GM18858 (cell line): ENCODE data around the gene CRYGB.
"Not testable (repeated sequence)": the region's sequence is repeated elsewhere in the genome, so short reads cannot be mapped to it uniquely, and the experiment has no call there.

ENCODE experiments used
- ATAC-seq: cut with Tn5 transposase; IDR thresholded peaks from one replicate; pipeline ENCODE4 v1.9.1; 2021; ENCODE audit not compliant: unreplicated experiment

The CRYGB gene

DNA sequence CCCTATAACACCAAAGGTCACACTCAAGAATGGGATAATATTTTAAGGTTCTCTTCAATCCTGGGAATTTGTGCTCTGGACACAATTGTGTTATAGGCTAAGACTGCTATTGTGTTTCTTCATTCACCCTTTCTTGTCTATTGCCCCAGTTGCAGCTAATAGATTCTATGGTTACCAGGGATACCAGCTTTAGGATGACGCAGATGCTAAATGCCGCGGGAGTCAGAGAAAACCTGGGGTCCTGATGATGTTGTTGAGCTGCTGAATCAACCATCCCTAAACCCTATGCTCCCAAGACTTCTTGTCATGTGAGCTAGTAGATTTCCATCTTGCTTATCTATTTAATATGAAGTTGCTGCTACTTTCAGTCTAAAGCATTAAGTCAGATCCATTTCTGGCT, 27.0 kb downstream of the CRYGB start:
- no peak for ATAC-seq

DNA sequence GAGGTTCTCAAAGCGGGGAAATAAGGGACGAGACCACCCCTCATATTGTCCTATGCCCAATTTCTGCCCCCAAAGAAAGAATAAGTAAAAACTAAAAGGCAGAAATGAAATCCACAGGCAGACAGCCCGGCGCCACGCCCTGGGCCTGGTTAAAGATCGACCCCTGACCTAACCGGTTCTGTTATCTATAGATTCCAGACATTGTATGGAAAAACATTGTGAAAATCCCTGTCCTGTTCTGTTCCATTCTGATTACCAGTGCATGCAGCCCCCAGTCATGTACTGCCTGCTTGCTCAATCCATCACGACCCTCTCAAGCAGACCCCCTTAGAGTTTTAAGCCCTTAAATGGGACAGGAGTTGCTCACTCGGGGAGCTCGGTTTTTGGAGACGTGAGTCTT, 28.6 kb downstream of the CRYGB start:
- ATAC-seq, result not testable (repeated sequence)

DNA sequence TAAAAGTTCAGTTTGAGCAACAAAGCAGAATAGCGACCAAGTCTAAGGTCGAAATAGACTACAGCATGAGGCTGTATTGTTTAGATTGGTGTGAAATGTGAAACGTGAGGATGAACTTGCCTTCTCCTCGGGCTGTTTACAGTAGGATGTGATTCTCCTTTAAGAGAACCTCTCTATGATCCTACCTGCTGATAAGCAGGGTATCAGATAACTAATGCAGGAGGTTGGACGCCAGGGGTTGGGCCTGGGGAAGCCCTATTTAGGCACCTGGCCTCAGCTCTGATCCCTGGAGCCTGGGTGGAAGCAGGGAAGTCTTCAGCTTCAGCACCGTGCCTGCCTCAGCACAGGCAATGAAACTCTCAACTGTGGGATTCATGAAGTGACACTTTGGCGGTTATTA, 33.0 kb downstream of the CRYGB start:
- no peak for ATAC-seq

DNA sequence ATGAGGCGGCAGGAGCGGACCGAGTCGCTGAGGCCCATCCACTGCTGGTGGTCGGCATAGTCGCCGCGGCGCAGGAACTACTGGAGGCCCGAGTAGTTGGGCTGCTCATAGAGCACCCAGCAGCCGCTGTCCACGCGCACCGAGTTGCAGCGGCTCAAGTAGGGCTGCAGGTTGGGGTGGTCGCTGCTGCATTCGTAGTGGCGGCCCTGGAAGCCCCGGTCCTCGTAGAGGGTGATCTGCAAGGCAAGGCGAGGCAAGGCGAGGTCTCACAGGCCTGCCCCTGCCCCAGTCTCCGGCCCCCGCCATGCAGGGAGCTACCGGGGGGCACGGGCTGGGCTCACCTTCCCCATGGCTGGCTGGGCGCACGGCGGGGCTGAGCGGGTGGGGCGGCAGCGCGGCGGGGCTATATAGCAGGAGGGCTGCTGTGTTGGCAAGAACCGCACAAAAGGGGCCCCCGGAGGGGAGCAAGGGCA, 33.6 kb downstream of the CRYGB start:
- ATAC-seq, result not testable (repeated sequence)

DNA sequence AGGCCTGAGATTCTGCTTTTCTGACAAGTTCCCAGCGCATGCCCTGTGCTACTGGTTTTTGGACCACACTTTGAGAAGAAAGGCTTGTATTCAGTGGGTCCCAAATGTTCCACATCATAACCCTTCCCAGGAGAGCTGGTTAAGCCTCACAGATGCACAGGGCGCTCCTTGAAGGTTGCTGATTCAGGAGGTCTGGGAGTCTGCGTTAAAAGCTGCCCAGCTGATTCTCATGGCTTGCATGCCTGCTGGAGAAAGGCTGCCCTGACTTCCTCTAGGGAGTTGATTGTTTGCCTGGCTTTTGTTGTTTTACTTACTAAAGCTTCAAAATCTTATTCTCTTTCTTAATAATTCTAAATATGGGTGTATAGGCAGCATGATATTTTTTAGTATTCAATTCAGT, 42.3 kb downstream of the CRYGB start:
- no peak for ATAC-seq

DNA sequence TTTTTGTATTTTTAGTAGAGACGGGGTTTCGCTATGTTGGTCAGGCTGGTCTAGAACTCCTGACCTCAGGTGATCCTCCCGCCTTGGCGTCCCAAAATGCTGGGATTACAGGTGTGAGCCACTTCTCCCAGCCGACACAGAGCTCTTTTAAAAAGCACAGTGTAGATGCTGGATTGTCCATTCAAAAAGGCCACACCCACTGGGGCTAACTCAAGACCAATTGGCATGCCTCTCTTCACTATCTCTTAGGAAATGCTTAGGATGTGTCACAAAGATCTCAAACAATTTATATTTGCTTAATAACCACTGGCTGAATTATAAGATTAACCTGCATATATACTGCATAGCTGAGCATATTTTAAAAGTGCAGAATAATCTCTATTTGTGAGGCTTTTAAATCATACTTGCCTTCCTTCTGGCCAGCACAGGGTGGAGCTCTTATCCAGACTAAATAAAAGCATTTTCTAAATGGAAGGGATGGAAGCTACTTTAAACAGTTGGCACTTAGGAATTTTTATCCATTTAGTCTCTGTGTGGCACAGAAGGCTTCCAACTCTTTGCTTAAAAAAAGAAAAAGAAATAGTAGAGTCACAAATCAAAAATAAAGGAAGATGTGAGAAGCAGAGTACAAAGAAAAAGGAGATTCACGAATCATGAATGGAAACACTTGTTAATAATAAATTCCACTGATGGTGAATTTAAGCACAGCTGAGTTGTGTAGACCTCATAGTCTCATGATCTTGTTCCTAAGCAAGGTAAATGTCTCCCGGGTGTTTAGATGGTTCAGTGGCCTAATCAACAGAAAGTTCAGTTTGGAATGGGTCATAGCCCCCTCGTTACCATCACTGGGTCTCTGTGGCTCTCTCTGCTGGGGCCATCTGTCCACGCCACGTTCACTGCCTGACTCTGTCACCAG, 44.0 kb downstream of the CRYGB start:
- no peak for ATAC-seq

DNA sequence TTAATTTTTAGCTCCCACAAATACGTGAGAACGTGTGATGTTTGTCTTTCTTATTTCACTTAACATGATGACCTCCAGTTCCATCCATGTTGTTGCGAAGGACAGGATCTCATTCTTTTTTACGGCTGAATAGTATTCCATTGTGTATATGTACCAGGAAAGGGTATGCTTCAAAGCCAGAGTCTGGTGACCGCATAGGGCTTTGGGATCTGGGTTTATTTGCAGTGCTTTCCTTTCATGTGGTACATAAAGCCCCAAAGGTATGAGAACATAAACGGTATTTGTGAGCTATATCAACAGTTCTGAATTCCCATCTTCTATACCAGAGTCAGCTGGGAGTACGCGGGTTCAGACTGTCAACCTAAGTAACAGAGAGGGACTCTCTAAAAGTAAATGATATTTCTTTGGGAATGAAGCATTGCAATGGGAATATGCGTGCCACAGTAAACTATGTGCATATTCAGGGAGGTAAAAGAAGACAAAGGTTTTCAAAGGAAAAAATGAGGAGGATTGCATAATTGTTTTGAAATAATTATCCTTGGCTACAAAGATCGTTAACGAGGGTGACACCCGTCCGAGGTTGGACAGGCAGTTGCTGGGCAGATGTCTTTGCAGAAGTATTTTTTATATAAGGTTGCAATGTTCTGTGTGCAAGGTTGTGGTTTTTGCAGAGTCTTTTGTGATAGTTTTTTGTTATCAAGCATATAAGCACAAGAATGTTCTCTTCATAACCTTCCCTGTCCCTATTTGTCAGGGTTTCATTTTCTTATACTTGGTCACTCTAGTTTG, 46.1 kb downstream of the CRYGB start:
- no peak for ATAC-seq

DNA sequence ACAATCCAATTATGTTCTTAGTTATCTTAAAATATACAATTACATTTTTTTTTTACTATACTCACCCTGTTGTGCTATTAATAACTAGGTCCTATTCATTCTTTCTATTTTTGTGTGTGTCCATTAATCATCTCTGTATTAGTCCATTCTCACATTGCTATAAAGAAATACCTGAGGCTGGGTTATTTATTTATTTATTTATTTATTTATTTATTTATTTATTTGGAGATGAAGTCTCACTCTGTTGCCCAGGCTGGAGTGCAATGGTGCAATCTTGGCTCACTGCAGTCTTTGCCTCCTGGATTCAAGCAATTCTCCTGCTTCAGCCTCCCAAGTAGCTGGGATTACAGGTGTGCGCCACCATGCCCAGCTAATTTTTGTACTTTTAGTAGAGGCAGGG, 47.3 kb downstream of the CRYGB start:
- not testable (repeated sequence) for ATAC-seq

DNA sequence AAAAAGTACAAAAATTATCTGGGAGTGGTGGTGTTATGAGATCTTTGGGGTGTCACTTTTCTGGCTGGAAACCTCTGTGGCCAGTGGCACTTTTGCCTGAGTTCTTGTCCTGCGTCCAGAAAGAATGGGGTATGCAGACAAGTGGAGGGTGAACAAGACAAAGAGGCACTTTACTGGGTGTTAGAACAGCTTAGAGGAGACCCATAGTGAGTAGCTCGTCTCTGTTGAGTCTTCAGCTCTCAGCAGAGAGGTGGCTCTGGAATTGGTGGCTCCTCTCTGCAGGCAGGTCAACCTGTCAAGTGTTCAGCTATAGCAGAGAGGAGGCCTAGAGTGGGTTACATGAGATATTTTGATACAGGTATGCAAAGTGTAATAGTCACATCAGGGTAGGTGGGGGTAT, 47.7 kb downstream of the CRYGB start:
- ATAC-seq, result no peak

DNA sequence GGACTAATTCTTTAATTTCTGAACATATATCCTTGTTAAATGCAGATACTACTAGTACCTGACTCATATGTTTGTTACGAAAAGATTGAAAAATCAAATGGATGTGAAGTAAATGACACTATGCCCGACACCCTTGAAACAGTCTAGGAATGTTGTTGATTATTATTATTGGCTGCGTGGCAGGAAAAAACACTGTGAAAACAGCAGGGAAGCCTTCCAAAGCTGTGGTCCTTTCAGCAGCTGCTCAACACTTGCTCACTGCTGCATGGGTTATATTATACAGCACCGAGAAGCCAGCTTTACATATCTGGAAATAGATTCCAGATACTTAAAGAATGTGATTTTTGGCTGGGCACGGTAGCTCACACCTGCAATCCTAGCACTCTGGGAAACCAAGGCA, 48.2 kb downstream of the CRYGB start:
- ATAC-seq, result no peak

DNA sequence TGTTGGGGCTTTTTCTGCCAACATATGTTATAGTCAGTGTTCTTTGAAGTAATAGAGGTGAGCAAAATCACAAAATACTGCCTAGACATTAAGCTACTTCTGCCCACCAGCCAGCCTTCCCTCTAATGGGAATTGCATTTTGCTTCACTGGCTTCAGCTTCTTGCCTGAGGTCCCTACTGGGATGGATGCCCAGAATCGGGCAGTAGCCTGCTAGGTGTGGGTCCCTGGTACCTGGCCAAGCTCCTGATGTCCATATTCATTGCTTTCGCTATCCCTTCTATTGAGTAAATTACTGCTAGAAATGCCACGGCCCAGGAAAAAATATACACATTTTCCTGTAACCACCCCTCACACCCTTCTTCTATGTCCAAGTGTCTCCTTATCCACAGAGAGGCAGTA, 48.6 kb downstream of the CRYGB start:
- no peak for ATAC-seq

DNA sequence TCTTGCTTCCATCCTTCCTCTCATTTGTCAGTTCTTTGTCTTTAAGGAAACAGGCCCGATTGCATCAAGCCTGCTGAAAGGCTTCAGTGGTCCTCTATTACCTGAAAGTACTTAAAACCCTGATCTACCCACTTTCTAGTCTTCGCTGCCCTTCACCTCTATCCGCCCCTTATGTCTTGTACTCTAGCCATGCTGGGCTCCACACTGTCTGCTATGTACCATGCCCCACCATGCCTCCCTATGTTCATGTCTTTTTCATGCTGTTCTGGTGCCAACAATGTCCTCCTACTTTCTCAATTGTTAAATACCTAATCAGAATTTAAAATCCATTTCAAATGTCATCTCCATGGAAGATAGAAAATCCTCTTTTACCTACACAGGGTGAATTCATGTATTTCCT, 49.9 kb downstream of the CRYGB start:
- ATAC-seq, result no peak

DNA sequence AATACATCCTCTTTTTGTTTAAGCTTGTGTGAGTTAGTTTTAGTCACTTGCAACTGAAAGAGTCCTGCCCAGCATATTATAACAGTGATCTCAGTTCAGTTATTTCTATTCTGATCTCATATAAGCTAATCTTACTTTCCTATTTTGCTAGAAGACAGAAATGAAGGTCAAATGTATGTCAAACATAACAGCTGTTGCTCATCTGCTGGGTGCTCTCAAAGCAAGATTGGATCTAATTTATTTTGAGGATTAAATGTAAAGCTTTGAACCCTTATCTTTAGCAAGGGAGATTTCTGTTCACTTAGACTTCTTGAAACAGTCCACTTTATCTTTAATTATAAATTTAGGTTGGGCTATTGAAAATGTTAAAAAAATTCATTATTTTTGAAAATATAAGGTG, 52.8 kb downstream of the CRYGB start:
- ATAC-seq, result no peak
